ENCODE data around the gene CLSTN2. TPM values are rescaled to one million over a fixed set of nuclear protein-coding genes. Genes with fewer than 3 reads are reported as not detected.

CLSTN2 gene
- total RNA-seq, 2 donors from 2014 or later, result 3.5 to 60.3 TPM

DNA sequence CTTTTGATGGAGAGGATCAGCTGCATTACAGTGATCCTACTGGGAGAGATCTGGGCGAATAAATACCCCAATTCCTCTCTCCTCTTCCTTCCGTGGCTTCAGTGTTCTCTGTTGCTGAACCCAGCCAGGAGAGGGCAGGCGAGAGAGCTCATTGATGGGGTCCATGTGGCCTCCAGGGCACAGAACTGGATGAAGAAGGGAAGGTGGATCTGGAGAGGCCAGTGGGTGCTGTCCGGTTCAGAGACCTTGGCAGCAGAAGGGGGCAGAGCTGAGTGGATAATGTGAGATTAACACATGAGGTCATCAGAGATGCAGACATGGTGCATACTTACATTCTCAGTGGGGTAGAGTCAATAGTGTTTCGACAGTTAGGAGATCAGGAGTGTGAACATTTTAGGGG is 193.6 kb downstream of the CLSTN2 start:
- Histone ChIP-seq H3K36me3 (no peaks in the 10 kb centered on the region), H3K4me1 (replicated peaks) (no peaks in the 10 kb centered on the region), H3K27ac (no peak overlapping the region), H3K4me3 (no peak overlapping the region), H3K9me3 (no peaks in the 10 kb centered on the region), H3K27me3 (replicated peaks; ENCODE audit: insufficient read depth) (no peaks in the 10 kb centered on the region)
- intact Hi-C loops (cut with DNase I), result no loop called here
- no peak for TF ChIP-seq POLR2AphosphoS5 (IDR thresholded peaks at IDR 0.05)
- TF ChIP-seq, protein P1, sequence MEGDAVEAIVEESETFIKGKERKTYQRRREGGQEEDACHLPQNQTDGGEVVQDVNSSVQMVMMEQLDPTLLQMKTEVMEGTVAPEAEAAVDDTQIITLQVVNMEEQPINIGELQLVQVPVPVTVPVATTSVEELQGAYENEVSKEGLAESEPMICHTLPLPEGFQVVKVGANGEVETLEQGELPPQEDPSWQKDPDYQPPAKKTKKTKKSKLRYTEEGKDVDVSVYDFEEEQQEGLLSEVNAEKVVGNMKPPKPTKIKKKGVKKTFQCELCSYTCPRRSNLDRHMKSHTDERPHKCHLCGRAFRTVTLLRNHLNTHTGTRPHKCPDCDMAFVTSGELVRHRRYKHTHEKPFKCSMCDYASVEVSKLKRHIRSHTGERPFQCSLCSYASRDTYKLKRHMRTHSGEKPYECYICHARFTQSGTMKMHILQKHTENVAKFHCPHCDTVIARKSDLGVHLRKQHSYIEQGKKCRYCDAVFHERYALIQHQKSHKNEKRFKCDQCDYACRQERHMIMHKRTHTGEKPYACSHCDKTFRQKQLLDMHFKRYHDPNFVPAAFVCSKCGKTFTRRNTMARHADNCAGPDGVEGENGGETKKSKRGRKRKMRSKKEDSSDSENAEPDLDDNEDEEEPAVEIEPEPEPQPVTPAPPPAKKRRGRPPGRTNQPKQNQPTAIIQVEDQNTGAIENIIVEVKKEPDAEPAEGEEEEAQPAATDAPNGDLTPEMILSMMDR (IDR thresholded peaks at IDR 0.05), result peak in 1 of 4 experiments; percentile 11
- DNase-seq (ENCODE audit: low spot score), result no peak
- WGBS, result 85% methylated on average over 5 of the region's 5 CpGs

DNA sequence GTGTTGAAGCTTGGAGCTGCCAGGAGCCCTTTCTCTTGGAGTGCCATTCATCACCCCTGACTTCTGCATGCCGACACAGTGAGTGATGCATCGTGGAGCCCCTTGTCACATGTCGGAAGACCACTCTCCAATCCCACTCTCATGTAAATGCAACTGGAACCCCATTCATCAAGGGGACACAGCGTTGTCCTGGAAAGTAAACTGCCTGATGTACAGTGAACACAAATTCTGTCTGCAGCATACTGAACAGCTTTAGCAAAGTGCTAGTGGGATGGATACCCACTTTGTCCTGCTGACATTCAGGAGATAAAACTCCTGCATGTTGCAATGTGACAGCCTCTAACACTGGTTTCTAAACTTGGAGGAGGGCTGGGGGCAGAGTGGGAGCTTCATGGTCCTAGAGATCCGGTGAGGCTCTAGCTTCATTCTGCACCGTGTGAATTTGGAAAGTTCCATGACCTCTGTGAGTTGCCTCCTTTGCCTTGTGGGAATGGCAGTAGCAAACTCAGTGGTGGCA is 194.8 kb downstream of the CLSTN2 start:
- TF ChIP-seq, protein P1 (IDR thresholded peaks at IDR 0.05), result no peak
- no peak for TF ChIP-seq POLR2AphosphoS5 (IDR thresholded peaks at IDR 0.05)
- TF ChIP-seq POLR2A (IDR thresholded peaks at IDR 0.05), result no peak
- Histone ChIP-seq H3K36me3 (no peaks in the 10 kb centered on the region), H3K27me3 (replicated peaks; ENCODE audit: insufficient read depth) (no peaks in the 10 kb centered on the region), H3K4me3 (no peak overlapping the region), H3K9me3 (no peaks in the 10 kb centered on the region), H3K27ac (no peak overlapping the region), H3K4me1 (replicated peaks) (no peaks in the 10 kb centered on the region)
- no peak for DNase-seq (ENCODE audit: low spot score)
- 91% methylated on average over 6 of the region's 6 CpGs for WGBS
- intact Hi-C loops (cut with DNase I), result no loop called here

DNA sequence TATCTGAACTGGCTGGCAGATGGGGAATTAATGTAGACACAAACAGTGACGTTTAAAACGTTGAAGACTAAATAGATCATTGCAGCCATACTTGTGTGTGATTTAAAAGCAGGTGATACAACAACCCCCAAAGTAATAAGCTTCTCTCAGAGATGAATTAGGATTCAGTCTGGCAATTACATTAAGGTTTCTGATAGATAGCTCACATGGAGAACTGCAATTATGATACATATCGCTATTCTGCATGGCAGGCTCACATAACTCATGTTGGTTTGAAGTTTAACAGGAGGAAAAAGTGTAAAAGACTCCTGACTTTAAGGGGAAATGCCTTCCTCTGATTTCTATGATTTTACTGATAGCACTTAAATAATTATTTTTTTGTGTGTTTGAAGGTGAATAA is 196.9 kb downstream of the CLSTN2 start:
- intact Hi-C loops (cut with DNase I), result no loop called here
- 80% methylated on average over 3 of the region's 3 CpGs for WGBS
- Histone ChIP-seq H3K4me1 (replicated peaks) (no peaks in the 10 kb centered on the region), H3K27me3 (replicated peaks; ENCODE audit: insufficient read depth) (peaks cover 4% of the 10 kb centered on the region), H3K36me3 (no peaks in the 10 kb centered on the region), H3K9me3 (no peaks in the 10 kb centered on the region), H3K27ac (no peak overlapping the region), H3K4me3 (no peak overlapping the region)
- no peak for TF ChIP-seq POLR2A (IDR thresholded peaks at IDR 0.05)
- TF ChIP-seq, protein P1 (IDR thresholded peaks at IDR 0.05), result no peak
- no peak for TF ChIP-seq POLR2AphosphoS5 (IDR thresholded peaks at IDR 0.05)
- DNase-seq (ENCODE audit: low spot score), result no peak

DNA sequence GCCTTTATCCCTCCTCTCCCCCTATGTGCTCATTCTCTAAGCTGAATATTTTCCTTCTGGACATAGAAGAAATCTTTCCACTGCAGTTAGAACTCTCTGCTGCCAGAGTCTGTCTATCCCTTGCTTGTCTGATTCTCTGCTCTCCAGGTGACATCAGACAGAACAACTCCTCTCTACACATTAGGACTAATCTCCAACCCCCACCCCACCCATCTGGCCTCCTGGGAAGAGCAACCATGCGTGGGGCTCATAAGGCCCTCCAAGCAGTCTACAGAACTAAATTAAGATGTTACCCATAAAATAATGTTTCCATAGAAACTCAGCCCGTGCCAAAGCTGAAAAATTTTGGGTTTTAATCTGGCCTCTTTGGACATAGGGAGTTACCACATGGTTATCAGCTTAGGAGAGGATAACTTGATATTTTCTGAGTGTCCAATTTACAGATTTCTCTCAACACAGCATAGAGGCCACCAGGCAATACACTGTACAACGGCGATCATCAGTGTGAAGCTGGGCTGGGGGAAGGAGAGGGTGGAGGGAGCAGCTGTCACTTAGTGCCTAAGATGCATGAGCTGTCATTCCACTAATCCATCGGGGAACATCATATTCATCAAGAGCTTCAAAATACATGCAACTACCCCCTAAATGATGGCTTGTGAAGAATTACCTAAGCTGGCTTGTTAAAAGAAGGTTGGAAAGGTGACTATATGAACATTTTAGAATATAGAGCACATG is 199.4 kb downstream of the CLSTN2 start:
- H3K9me3 ChIP-seq, result no peaks in the 10 kb centered on the region
- H3K27ac ChIP-seq, result no peak overlapping the region
- H3K36me3 ChIP-seq, result no peaks in the 10 kb centered on the region
- H3K4me3 ChIP-seq, result no peak overlapping the region
- DNase-seq (ENCODE audit: low spot score), result no peak
- no peak for TF ChIP-seq POLR2AphosphoS5 (IDR thresholded peaks at IDR 0.05)
- TF ChIP-seq, protein P1 (IDR thresholded peaks at IDR 0.05), result no peak
- TF ChIP-seq POLR2A (IDR thresholded peaks at IDR 0.05), result no peak
- H3K4me1 ChIP-seq (replicated peaks), result no peaks in the 10 kb centered on the region
- intact Hi-C loops (cut with DNase I), result no loop called here
- H3K27me3 ChIP-seq (replicated peaks; ENCODE audit: insufficient read depth), result peaks cover 5% of the 10 kb centered on the region
- WGBS, result 93% methylated on average over 5 of the region's 5 CpGs

DNA sequence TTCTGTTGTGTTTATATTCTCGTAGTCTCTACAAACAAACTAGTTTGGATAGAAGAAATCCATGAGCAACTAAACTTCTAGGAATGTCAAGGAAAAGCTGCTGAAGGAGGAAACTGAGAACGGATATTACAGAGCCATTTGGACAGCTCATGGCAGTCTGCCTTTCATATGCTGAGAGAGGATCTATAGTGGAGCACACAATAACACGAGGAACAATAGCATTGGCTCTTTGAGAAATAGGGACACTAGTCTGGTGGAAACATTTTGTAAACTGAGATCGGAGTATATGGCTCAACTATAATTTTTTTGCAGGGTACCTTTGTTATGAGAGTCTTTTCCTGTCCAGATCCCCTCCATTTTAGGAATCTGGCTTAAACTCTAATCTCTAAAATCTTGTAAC is 200.5 kb downstream of the CLSTN2 start:
- Histone ChIP-seq H3K27me3 (replicated peaks; ENCODE audit: insufficient read depth) (peaks cover 5% of the 10 kb centered on the region), H3K27ac (no peak overlapping the region), H3K4me1 (replicated peaks) (no peaks in the 10 kb centered on the region), H3K9me3 (no peaks in the 10 kb centered on the region), H3K4me3 (no peak overlapping the region), H3K36me3 (no peaks in the 10 kb centered on the region)
- DNase-seq (ENCODE audit: low spot score), result no peak
- WGBS, result 39% methylated on average over 4 of the region's 4 CpGs
- intact Hi-C loops (cut with DNase I), result no loop called here
- no peak for TF ChIP-seq POLR2AphosphoS5 (IDR thresholded peaks at IDR 0.05)
- TF ChIP-seq, protein P1 (IDR thresholded peaks at IDR 0.05), result no peak
- no peak for TF ChIP-seq POLR2A (IDR thresholded peaks at IDR 0.05)

Measured in prostate gland (tissue), 2 donors.